GM19468 (cell line): Measurements from ENCODE around the gene LAMTOR4.
"Not testable (repeated sequence)": the region's sequence is repeated elsewhere in the genome, so short reads cannot be mapped to it uniquely, and the experiment has no call there.

ENCODE experiments used
- ATAC-seq: cut with Tn5 transposase; IDR thresholded peaks from one replicate; pipeline ENCODE4 v1.9.1; 2021; ENCODE audit warnings: mild to moderate bottlenecking, moderate library complexity, moderate number of reproducible peaks; ENCODE audit not compliant: unreplicated experiment; ENCODE audit errors: extremely low read depth

Gene LAMTOR4

DNA sequence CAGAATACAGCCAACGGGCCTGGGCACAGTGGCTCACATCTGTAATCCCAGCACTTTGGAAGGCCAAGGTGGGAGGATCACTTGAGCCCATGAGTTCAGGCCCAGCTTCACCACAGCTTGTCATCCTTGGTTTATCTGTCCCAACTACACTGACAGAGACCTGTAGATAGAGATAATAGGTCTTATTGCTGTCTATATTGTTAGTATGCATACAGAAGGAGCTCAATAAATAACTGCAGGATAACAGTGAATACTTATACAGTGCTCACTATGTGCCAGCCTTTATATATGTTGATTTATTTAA, 28.0 kb upstream of the LAMTOR4 start:
- ATAC-seq: no peak

- no peak for ATAC-seq
Observed at GRCh38 chr7:100122067-100122466, 26.7 kb upstream of the LAMTOR4 start.

- ATAC-seq: no peak
Observed at GRCh38 chr7:100122568-100122967, 26.1 kb upstream of the LAMTOR4 start.

- ATAC-seq: no peak
Observed at GRCh38 chr7:100124301-100125230, 24.2 kb upstream of the LAMTOR4 start.

DNA sequence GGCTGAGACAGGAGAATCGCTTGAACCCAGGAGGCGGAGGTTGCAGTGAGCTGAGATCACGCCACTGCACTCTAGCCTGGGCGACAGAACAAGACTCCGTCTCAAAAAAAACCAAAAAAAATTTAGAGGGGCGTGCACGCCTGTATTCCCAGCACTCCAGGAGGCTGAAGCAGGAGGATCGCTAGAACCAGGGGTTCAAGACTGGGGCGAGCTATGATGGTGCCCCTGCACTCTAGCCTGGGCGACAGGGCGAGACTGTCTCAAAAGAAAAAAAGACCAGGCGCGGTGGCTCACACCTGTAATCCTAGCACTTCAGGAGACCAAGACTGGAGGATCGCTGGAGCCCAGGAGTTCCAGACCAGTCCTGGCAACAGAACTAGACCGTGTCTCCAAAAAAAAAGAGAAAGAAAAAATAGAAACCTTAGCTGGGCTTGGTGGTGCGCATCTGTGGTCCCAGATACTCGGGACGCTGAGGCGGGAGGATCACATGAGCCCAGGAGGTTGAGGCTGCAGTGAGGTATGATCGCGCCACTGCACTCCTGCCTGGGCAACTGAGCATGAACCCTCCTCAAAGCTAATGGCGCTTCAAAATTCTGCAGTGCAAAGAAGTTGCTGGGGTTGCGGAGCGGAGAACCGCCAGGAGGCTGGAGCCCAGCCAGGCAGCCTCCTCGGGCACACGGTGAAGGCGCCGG, 22.3 kb upstream of the LAMTOR4 start:
- ATAC-seq: no peak

DNA sequence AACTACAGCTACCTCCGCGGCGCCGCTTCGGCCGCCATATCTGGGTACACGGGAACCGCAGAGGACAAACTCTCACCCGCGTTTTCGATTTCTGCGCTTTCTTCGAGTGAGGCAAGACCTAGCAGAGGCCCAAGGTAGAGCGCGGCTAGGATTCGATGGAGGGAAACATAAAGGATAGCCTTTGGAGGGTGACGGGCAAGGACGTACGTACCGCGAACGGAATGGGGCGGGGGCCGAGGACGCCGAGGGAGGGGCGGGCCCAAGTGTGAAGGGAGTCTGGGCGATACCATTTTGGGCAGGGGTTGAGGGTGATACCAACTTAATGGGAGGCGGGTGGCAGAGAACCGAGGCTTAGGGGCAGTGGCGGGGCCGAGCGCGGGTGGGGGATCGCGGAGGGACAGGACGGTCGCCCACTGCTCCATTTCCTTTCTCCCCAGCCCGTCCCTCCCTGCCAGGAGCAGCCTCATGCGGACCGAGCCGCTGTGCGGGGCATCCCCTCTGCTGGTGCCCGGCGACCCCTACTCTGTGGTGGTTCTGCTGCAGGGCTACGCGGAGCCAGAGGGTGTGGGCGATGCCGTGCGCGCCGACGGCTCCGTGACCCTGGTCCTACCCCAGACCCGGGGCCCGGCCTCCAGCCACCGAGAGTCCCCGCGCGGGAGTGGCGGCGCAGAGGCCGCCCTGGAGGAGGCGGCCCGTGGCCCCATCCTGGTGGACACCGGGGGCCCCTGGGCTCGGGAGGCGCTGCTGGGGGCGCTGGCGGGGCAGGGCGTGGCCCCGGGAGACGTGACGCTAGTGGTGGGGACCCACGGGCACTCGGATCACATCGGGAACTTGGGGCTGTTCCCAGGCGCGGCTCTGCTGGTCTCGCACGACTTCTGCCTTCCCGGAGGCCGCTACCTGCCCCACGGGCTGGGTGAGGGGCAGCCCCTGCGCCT, 21.5 kb upstream of the LAMTOR4 start, which contains the start of gene MBLAC1:
TSS of gene MBLAC1 (plus strand) at position 37 of the 935 bp plus-strand sequence. CDS start at position 466, 429 bp downstream.
- peak; percentile 11 for ATAC-seq

GRCh38 chr7:100127866-100128636, 20.7 kb upstream of the LAMTOR4 start:
- ATAC-seq: no peak

GRCh38 chr7:100128637-100128963, 20.1 kb upstream of the LAMTOR4 start:
- no peak for ATAC-seq

DNA sequence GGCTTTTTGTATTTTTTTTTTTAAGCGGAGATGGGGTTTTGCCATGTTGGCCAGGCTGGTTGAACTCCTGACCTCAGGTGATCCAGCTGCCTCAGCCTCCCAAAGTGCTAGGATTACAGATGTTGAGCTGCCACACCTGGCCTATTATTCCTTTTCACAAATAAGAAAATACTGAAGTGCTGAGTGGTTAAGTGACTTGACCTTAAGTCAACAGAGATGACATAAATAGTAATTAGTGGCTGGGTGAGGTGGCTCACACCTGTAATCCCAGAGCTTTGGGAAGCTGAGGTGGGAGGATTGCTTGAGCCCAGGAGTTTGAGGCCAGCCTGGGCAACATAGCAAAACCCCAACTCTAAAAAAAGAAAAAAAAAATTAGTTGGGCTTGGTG, 18.5 kb upstream of the LAMTOR4 start:
- ATAC-seq: not testable (repeated sequence)

DNA sequence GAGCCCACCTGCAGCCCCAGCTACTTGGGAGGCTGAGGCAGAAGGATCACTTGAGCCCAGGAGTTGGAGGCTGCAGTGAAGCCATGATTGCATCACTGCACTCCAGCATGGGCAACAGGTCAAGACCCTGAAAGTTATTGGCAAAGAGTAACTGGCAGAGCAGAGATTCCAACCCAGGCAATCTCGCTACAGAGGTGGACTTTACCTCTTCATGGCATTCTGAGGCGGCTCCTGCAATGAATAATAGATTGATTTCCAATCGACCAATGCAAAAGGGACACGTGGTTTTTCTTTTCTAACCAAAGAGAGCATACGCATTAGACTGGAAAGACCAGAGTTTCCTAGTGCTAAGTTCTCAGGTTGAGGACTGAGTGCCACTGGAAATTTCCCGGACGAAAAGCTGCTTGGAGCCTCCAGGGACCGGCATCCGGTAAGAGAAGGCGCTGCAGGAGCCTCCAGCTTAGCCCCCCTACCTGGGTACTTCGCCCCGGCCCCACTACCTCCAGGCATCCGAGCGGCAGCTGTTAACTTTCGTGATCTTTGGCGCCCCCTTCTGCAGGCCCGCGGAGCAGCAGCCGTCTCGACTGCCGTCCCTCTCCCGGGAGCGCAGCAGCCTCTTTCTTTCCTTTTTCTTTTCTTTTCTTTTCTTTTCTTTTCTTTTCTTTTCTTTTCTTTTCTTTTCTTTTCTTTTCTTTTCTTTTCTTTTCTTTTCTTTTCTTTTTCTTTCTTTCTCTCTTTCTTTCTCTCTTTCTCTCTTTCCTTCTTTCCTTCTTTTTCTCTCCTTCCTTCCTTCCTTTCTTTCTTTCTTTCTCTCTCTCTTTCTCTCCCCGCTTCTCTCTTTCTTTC, 17.9 kb upstream of the LAMTOR4 start:
- no peak for ATAC-seq

DNA sequence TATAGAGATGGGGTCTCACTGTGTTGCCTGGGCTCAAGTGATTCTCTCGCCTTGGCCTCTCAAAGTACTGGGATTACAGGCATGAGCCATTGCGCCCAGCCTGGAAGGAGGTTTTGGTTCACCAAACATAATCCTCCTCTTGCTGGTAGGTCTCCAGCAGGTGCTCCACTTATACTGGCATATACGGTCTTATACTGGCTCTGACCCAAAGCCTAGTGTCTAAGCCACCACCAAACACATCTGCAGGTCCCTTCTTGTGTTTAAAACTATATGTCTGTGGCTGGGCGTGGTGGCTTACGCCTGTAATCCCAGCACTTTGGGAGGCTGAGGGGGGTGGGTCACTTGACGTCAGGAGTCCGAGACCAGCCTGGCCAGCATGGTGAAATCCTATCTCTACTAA, 16.6 kb upstream of the LAMTOR4 start:
- ATAC-seq: no peak

- no peak for ATAC-seq
Observed at GRCh38 chr7:100132697-100133151, 16.0 kb upstream of the LAMTOR4 start.

- no peak for ATAC-seq
Observed at GRCh38 chr7:100137851-100138760, 10.6 kb upstream of the LAMTOR4 start.

DNA sequence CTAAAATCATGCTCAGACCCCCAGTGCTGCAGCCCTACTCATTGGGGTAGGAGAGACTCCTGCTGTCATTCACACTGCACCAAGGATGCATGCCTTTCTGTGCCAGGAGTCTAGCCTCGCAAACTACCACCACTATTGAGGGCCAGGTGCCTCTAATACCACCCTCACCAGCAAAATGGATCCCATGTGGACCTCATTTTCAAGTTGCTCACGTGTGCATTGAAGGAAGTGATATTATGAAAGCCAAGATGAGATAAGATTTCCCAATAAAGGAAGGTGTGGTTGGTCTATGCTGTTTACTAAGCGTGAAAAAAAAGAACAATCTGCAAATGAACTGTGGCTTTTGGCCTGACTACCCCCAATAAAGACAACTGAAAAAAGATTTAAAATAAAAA, 7.2 kb upstream of the LAMTOR4 start:
- no peak for ATAC-seq

DNA sequence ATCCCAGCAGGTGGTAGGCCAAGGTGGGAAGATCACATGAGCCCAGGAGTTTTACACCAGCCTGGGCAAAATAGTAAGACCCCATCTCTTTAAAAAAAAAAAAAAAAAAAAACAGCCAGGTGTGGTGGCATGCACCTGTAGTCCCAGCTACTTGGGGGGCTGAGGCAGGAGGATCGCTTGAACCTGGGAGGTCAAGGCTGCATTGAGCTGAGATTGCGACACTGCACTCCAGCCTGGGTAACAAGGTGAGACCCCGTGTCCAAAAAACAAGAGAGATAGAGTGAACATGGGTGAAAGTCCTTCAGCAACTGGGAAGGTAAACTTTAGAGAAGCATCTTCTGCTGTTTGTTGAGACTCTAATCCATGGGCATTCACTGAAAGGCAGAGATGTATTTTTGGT, 6.3 kb upstream of the LAMTOR4 start:
- ATAC-seq: no peak

- not testable (repeated sequence) for ATAC-seq
Observed at GRCh38 chr7:100146350-100146749, 2.4 kb upstream of the LAMTOR4 start.

DNA sequence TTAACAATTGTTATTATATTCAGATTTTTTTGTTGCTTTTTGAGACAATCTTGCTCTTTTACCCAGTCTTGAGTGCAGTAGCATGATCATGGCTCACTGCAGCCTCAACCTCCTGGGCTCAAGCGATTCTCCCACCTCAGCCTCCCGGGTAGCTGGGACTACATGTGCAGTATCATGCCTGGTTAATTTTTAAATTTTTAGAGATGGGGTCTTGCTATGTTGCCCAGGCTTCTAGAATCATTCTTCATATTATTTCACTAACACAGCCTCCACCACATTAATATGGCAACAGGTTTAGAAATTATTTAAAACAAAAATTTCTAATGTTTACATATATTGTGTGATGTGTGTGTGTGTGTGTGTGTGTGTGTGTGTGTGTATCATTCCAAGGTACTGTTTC, 1.4 kb upstream of the LAMTOR4 start:
- ATAC-seq: no peak

- no peak for ATAC-seq
Observed at GRCh38 chr7:100148225-100148558, 526 bp upstream of the LAMTOR4 start.
